Upper lobe of left lung (tissue), 4 donors: ENCODE data around the gene TTC23L.

Experiments
- EP300 ChIP-seq, 4 donors: sonication (generic); formaldehyde crosslinking; IDR thresholded peaks; one replicate each; pipeline ENCODE4 v1.5.1; 2017; ENCODE audit warnings: antibody characterized with exemption in 4 of 4, control low read depth in 2 of 4
- POLR2A ChIP-seq, 4 donors: fragments of 450-650 bp; IDR thresholded peaks; one replicate each; pipeline ENCODE4 v1.5.1; 2016 to 2017; ENCODE audit warnings: antibody characterized with exemption in 4 of 4, mild to moderate bottlenecking in 2 of 4
- TF ChIP-seq, protein P1 (sequence below), 6 experiments: fragments of 450-650 bp in 4 of 6; fragments of 200-600 bp in 2 of 6; sonication (generic) in 2 of 6; IDR thresholded peaks; one replicate each; pipeline ENCODE4 v1.5.1; 2016 to 2019; ENCODE audit warnings: antibody characterized with exemption in 6 of 6

DNA sequence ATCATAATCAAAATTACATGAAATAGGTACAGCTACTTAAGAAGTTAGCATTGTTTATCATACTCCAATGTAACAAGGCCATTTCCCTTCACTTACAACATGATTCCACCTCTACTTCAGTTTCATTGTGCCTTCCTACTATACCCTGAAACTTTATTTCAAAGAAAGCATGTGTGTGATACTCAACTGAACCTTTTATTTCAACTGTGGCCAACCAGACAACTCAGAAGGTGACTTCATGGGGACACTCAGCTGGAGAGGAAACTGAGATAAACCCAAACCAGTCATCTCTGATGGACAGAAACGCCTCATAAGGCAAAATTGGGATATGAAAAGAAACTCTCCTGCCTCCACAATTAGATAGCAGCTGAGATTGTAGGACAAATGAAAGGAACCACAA lies 5.9 kb upstream of the TTC23L start:
- TF ChIP-seq POLR2A (IDR thresholded peaks at IDR 0.05) (no peak), EP300 (IDR thresholded peaks at IDR 0.05) (no peak)
- TF ChIP-seq, protein P1, sequence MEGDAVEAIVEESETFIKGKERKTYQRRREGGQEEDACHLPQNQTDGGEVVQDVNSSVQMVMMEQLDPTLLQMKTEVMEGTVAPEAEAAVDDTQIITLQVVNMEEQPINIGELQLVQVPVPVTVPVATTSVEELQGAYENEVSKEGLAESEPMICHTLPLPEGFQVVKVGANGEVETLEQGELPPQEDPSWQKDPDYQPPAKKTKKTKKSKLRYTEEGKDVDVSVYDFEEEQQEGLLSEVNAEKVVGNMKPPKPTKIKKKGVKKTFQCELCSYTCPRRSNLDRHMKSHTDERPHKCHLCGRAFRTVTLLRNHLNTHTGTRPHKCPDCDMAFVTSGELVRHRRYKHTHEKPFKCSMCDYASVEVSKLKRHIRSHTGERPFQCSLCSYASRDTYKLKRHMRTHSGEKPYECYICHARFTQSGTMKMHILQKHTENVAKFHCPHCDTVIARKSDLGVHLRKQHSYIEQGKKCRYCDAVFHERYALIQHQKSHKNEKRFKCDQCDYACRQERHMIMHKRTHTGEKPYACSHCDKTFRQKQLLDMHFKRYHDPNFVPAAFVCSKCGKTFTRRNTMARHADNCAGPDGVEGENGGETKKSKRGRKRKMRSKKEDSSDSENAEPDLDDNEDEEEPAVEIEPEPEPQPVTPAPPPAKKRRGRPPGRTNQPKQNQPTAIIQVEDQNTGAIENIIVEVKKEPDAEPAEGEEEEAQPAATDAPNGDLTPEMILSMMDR (IDR thresholded peaks at IDR 0.05) = no peak
